22Rv1 (cell line): ENCODE data around the gene USP11.
A peak's percentile ranks its signal among the peaks of the same experiment; 100 is the strongest.

Experiments
- H3K27ac ChIP-seq: fragments of 450-650 bp; 2 replicates; pipeline ENCODE4 v1.5.1; 2017
- CTCF ChIP-seq: fragments of 450-650 bp; IDR thresholded peaks from 2 replicates; pipeline ENCODE4 v1.5.1; 2017; ENCODE audit warnings: mild to moderate bottlenecking
- ZFX ChIP-seq: fragments of 450-650 bp; IDR thresholded peaks from 2 replicates; pipeline ENCODE4 v1.6.1; 2017; ENCODE audit warnings: antibody characterized with exemption, borderline replicate concordance

The USP11 gene

GRCh38 chrX:47232803-47233332, at the start of gene USP11:
Gene USP11 (plus strand): TSS chrX:47233009. CDS start chrX:47233044, 35 bp downstream.
- H3K27ac ChIP-seq, result peak within 1 kb of the TSS; percentile 87
- TF ChIP-seq CTCF, result no peak
- TF ChIP-seq ZFX, result no peak

- H3K27ac ChIP-seq, result no peak overlapping the region
These were observed 48.3 kb upstream of the USP11 start for GRCh38 chrX:47184486-47184885.

GRCh38 chrX:47185241-47185640, 47.6 kb upstream of the USP11 start:
- TF ChIP-seq ZFX (no peak), CTCF (no peak)
- no peak overlapping the region for H3K27ac ChIP-seq

More at GRCh38 chrX:47184486-47184885, 48.3 kb upstream of the USP11 start:
- TF ChIP-seq ZFX (no peak), CTCF (no peak)

GRCh38 chrX:47186096-47186740, 46.6 kb upstream of the USP11 start:
- TF ChIP-seq ZFX (no peak), CTCF (no peak)
- H3K27ac ChIP-seq, result no peak overlapping the region

- TF ChIP-seq ZFX (no peak), CTCF (no peak)
- H3K27ac ChIP-seq, result no peak overlapping the region
These were observed 45.6 kb upstream of the USP11 start for GRCh38 chrX:47187106-47187677.

- TF ChIP-seq ZFX, result no peak
- no peak for TF ChIP-seq CTCF
- H3K27ac ChIP-seq, result no peak overlapping the region
These were observed 42.9 kb upstream of the USP11 start for GRCh38 chrX:47189906-47190305.
